Activated T-helper 1 cell treated with anti-CD3 and anti-CD28 coated beads, Interleukin-12 subunit alpha, Interleukin-12 subunit beta, Interleukin-2, Interleukin-4 antibody, amounts not matched to agents 30 ng/mL and 10 ng/mL and 1 ng/mL, durations not matched to agents 14 hours and 24 hours and 36 hours (primary cell): ENCODE results near the gene RAD51AP2. TPM values are rescaled to one million over a fixed set of nuclear protein-coding genes. Genes with fewer than 3 reads are reported as not detected.

ENCODE experiments used
- DNase-seq: peaks from one replicate; pipeline ENCODE4 v3.0.0; 2021; ENCODE audit warnings: low spot score
- H3K27ac Mint-ChIP-seq: one replicate; pipeline ENCODE4 v1.8.0; 2021; ENCODE audit warnings: mild to moderate bottlenecking, mixed read lengths
- H3K27me3 Mint-ChIP-seq: one replicate; pipeline ENCODE4 v1.8.0; 2022; ENCODE audit warnings: mild to moderate bottlenecking, moderate library complexity, mixed read lengths; ENCODE audit not compliant: insufficient read depth
- H3K36me3 Mint-ChIP-seq: one replicate; pipeline ENCODE4 v1.8.0; 2021; ENCODE audit warnings: low read depth, mixed read lengths
- H3K4me1 Mint-ChIP-seq: one replicate; pipeline ENCODE4 v1.8.0; 2021; ENCODE audit warnings: low read depth, mixed read lengths
- H3K4me3 Mint-ChIP-seq: one replicate; pipeline ENCODE4 v1.8.0; 2021; ENCODE audit warnings: mild to moderate bottlenecking, moderate library complexity, mixed read lengths
- H3K9me3 Mint-ChIP-seq: one replicate; pipeline ENCODE4 v1.8.0; 2021; ENCODE audit warnings: mixed read lengths
- intact Hi-C: fragments of 100-400 bp; cut with micrococcal nuclease; formaldehyde crosslinking; loops from one replicate; pipeline ENCODE4 v1.15.1; 2024
- total RNA-seq: library from RNA; stranded (reverse); gene quantifications from 2 replicates; pipeline ENCODE4 v1.2.3, GENCODE V29; 2022

RAD51AP2 gene
- total RNA-seq, 1 donor from 2014 or later: not detected

DNA sequence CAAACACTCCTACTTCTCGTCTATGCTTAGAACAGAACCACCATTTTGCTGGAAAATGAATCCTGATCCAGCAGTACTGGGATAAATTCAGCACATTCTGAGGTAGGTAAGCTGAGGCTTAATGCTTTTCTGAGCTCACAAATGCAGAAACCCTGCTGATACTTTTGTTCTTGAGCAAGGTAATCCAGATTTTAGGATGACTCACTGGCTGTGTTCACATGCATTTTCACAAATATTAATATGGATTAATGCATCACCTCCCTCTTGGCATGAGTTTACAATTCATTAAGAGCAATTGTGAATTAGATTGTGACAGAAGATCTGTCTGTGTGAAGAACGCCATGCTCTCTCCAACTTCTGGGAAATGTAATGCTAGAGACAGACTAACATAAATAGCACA lies 42.2 kb downstream of the RAD51AP2 start:
- no peaks in the 10 kb centered on the region for H3K9me3 Mint-ChIP-seq
- no peaks in the 10 kb centered on the region for H3K36me3 Mint-ChIP-seq
- H3K4me3 Mint-ChIP-seq: no peak overlapping the region
- no peaks in the 10 kb centered on the region for H3K4me1 Mint-ChIP-seq
- H3K27me3 Mint-ChIP-seq: no peaks in the 10 kb centered on the region
- intact Hi-C loops: no loop called here
- no peak for DNase-seq
- no peak overlapping the region for H3K27ac Mint-ChIP-seq

DNA sequence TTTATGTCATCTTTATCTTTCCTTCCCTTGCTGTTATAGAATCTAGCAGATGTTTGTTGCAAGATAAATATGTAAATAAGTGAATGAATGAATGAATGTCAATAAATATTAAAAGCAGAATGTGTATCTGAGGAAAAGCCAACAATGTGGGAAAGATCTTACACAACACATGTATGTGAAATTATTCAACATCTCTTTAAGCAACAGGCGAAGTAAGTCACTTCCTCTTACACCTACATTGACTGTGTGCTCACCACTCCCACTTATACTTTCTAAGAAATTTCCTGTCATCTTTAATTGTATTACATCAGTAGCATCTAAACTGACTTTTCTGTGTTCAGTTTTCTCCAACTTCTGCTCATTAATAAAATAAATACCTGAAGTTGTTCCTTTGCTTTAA lies 43.0 kb downstream of the RAD51AP2 start:
- no peaks in the 10 kb centered on the region for H3K4me1 Mint-ChIP-seq
- H3K27me3 Mint-ChIP-seq: no peaks in the 10 kb centered on the region
- H3K36me3 Mint-ChIP-seq: no peaks in the 10 kb centered on the region
- intact Hi-C loops: no loop called here
- H3K9me3 Mint-ChIP-seq: peaks cover 4% of the 10 kb centered on the region
- no peak for DNase-seq
- H3K4me3 Mint-ChIP-seq: no peak overlapping the region
- H3K27ac Mint-ChIP-seq: no peak overlapping the region

DNA sequence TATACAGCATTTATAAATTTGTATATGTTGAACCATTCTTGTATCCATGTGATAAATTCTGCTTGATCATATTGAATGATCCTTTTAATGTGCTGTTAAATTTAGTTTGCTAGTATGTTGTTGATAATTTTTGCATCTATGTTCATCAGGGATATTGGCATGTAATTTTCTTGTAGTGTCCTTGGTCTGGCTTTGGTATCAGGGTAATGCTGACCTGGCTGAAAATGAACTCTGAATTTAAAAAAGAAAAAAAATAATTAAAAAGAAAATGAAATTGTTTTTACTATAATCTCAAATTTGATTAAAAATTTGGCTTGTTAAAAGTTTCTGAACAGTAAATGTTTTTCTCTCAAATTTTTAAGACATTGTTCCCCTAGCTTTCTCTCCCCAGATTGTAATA lies 46.3 kb downstream of the RAD51AP2 start:
- Mint-ChIP-seq H3K27me3 (no peaks in the 10 kb centered on the region), H3K27ac (no peak overlapping the region), H3K36me3 (no peaks in the 10 kb centered on the region), H3K4me3 (no peak overlapping the region), H3K4me1 (no peaks in the 10 kb centered on the region), H3K9me3 (peaks cover 4% of the 10 kb centered on the region)
- DNase-seq: no peak
- intact Hi-C loops: loop anchor here (5.0 kb wide), 1 partner anchor 200 kb away; no protein-coding TSS in a partner anchor

DNA sequence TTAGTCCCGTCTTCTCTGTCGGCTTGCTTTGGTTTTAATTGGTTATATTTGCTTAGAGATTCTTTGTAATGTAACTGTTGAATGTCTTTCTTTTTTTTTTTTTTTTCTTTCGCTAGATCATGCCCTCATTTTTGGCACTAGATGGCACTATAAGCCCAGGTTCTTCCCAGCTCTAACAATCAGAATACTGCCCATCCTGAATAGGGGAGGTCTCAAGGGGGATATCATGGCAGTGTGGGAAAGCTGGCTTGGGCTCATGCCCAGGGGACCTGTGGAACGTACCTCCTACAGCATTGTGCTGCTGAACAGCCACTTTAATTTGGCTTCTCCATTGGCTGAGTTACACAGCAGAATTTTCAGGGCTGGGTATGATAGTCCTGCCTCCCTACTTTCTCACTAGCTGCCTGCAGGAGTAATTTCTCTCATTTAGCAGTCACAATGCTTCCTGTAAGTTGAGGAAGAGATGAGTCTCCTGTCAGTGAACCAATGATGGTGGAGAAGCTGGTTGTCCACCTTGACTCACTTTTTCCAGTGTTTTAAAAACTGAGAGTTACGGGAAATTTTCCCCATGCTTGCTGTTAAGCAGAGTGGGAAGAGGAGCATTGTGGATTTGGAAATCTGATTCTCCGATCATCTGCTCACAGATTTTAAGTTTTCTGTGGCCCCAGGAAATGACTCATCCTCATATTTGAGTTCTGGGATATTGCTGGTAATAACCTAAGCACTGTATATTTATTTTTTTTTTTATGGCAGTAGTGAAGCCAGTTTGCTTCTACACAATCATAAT lies 47.2 kb downstream of the RAD51AP2 start:
- H3K27ac Mint-ChIP-seq: peak overlapping the region; percentile 14
- H3K9me3 Mint-ChIP-seq: peaks cover 4% of the 10 kb centered on the region
- H3K4me3 Mint-ChIP-seq: no peak overlapping the region
- no peaks in the 10 kb centered on the region for H3K27me3 Mint-ChIP-seq
- intact Hi-C loops: loop anchor here (5.0 kb wide), 1 partner anchor 201 kb away; no protein-coding TSS in a partner anchor
- H3K36me3 Mint-ChIP-seq: no peaks in the 10 kb centered on the region
- H3K4me1 Mint-ChIP-seq: no peaks in the 10 kb centered on the region
- no peak for DNase-seq

DNA sequence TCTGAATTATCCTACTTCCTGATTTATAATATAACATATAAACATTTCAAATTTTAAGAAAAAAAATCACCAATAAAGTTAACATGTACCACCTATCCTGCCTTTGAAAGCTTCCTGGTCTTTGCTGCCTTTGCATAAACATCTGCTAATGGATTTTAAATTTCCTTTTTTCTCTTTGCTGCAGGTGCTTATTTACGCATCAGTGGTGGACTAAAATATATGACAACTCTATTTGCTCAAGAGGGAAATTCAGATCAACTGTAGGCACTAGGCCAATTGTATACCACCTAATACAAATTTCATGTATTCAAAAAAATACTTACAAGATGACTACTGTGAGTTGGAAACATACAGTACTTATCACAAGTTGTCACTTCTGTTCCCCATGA lies 57.2 kb downstream of the RAD51AP2 start:
- no peaks in the 10 kb centered on the region for H3K27me3 Mint-ChIP-seq
- intact Hi-C loops: no loop called here
- H3K4me1 Mint-ChIP-seq: no peaks in the 10 kb centered on the region
- no peaks in the 10 kb centered on the region for H3K36me3 Mint-ChIP-seq
- H3K27ac Mint-ChIP-seq: no peak overlapping the region
- no peaks in the 10 kb centered on the region for H3K9me3 Mint-ChIP-seq
- no peak overlapping the region for H3K4me3 Mint-ChIP-seq
- no peak for DNase-seq

Other genes starting within 250 kb of the RAD51AP2 start
- not detected in 2 replicates for gene VSNL1, start 22.3 kb upstream of the RAD51AP2 start, total RNA-seq
- 27.8 and 31.0 TPM in 2 replicates for gene SMC6, start 235.4 kb upstream of the RAD51AP2 start, total RNA-seq
- gene GEN1, start 235.7 kb upstream of the RAD51AP2 start, total RNA-seq: 28.1 and 31.8 TPM in 2 replicates